ENCODE data around the gene ZNF407. TPM values are rescaled to one million over a fixed set of nuclear protein-coding genes. Genes with fewer than 3 reads are reported as not detected.

Gene ZNF407
- total and polyA plus RNA-seq, 10 donors, result 2.0 to 41.0 (median 26.3) TPM

DNA sequence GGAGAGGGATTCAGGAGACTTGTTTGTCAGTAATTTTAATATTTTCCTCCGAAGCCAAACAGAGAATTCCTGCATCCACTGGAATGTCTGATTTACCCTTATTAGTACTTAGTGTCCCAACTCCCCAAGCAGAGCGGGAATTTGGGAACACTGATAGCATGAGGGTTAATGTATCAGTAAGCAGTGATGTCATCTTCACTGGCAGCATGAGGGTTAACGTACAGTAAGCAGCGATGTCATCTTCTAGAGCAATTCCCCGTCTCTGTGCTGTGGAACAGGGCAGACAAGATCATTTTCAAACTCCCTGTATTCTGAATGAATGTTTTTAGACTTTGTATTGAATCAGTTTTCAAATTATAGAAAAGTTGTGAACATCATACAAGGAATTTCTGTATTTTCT lies 228.9 kb downstream of the ZNF407 start:
- 93 to 96% (median 95%) methylated on average over 5 of the region's 5 CpGs for WGBS, 5 donors
- H3K4me3 ChIP-seq, result no peak overlapping the region
- H3K9me3 ChIP-seq, result peaks cover 0 to under 1% (median 0%) of the 10 kb centered on the region in 8 donors
- TF ChIP-seq, protein P1, sequence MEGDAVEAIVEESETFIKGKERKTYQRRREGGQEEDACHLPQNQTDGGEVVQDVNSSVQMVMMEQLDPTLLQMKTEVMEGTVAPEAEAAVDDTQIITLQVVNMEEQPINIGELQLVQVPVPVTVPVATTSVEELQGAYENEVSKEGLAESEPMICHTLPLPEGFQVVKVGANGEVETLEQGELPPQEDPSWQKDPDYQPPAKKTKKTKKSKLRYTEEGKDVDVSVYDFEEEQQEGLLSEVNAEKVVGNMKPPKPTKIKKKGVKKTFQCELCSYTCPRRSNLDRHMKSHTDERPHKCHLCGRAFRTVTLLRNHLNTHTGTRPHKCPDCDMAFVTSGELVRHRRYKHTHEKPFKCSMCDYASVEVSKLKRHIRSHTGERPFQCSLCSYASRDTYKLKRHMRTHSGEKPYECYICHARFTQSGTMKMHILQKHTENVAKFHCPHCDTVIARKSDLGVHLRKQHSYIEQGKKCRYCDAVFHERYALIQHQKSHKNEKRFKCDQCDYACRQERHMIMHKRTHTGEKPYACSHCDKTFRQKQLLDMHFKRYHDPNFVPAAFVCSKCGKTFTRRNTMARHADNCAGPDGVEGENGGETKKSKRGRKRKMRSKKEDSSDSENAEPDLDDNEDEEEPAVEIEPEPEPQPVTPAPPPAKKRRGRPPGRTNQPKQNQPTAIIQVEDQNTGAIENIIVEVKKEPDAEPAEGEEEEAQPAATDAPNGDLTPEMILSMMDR (IDR thresholded peaks at IDR 0.05 in 8 of 11, conservative IDR thresholded peaks at IDR 0.05 in 3 of 11), result no peak
- TF ChIP-seq POLR2A (IDR thresholded peaks at IDR 0.05) (no peak), POLR2AphosphoS5 (IDR thresholded peaks at IDR 0.05) (no peak)
- no peak overlapping the region for H3K27ac ChIP-seq
- no peaks in the 10 kb centered on the region for H3K27me3 ChIP-seq (replicated peaks in 1 of 7)
- no peak for DNase-seq
- no peaks in the 10 kb centered on the region for H3K4me1 ChIP-seq
- H3K36me3 ChIP-seq, result peaks cover 0 to 11% (median 0%) of the 10 kb centered on the region in 6 donors
- intact Hi-C loops (cut with DNase I; ENCODE audit: low total_unique reads), result no loop called here

DNA sequence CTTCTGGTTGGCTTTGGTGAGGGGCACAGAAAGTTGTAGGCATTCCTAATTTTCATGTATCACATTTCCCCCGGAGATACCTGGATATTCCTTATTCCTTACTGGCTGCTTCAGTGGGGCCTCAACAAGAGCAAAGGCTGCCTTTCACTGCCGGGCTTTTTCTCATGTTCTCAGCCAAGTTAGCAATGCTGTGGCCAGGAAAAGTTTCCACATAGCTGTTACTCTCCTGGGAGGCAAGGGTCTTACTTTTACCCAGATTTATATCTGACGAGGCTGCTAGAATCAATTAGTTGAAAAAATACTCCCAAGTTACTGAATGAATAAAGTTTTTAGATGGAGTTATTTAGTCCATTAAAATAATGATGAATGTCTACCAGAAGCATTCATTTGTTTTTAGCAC lies 230.5 kb downstream of the ZNF407 start:
- DNase-seq, result no peak
- Histone ChIP-seq H3K4me3 (no peak overlapping the region), H3K36me3 (peaks cover 0 to 7% (median 0%) of the 10 kb centered on the region in 6 donors), H3K27ac (no peak overlapping the region), H3K27me3 (replicated peaks in 1 of 7) (no peaks in the 10 kb centered on the region), H3K9me3 (no peaks in the 10 kb centered on the region), H3K4me1 (no peaks in the 10 kb centered on the region)
- intact Hi-C loops (cut with DNase I; ENCODE audit: low total_unique reads), result no loop called here
- TF ChIP-seq POLR2AphosphoS5 (IDR thresholded peaks at IDR 0.05) (no peak), POLR2A (IDR thresholded peaks at IDR 0.05) (no peak)
- TF ChIP-seq, protein P1 (IDR thresholded peaks at IDR 0.05 in 8 of 11, conservative IDR thresholded peaks at IDR 0.05 in 3 of 11), result no peak
- WGBS, 5 donors, result 91 to 97% (median 93%) methylated on average over 3 of the region's 3 CpGs

DNA sequence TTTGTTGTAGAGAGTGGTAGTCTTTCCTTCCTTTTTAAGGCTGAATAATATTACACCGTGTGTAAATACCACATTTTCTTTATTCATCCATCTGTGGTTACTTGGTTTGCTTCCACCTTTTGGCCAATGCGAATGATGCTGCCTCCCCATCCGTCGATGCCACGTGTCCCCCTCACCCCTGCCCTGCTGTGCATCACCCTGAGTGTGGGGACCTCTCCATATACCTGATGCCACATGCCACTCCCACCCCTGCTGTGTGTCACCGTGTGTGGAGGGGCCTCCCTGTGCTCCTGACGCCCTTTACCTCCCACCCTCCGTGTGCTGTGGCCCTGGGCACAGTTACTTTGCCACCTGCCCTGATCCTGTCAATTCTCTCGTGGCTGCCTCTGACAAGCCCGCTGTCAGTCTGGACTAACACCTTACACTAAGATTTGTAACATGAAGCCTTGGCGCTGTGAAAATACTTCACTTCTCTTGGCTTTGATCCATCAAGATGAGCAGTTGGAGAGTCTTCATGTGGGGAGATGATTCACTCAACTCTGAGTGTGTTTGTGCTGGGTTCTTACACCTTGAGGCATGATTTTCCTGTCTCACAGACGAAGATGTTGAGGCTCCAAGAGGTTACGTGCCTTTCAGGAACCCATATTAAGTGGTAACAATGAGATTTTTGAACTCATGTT lies 234.0 kb downstream of the ZNF407 start:
- intact Hi-C loops (cut with DNase I; ENCODE audit: low total_unique reads), result no loop called here
- Histone ChIP-seq H3K36me3 (peaks cover 0 to 5% (median 0%) of the 10 kb centered on the region in 6 donors), H3K4me1 (no peaks in the 10 kb centered on the region), H3K27me3 (replicated peaks in 1 of 7) (no peaks in the 10 kb centered on the region), H3K4me3 (no peak overlapping the region), H3K27ac (no peak overlapping the region), H3K9me3 (no peaks in the 10 kb centered on the region)
- TF ChIP-seq POLR2A (IDR thresholded peaks at IDR 0.05) (no peak), POLR2AphosphoS5 (IDR thresholded peaks at IDR 0.05) (no peak)
- TF ChIP-seq, protein P1 (IDR thresholded peaks at IDR 0.05 in 8 of 11, conservative IDR thresholded peaks at IDR 0.05 in 3 of 11), result no peak
- no peak for DNase-seq
- WGBS, 5 donors, result 90 to 94% (median 92%) methylated on average over 13 of the region's 13 CpGs

DNA sequence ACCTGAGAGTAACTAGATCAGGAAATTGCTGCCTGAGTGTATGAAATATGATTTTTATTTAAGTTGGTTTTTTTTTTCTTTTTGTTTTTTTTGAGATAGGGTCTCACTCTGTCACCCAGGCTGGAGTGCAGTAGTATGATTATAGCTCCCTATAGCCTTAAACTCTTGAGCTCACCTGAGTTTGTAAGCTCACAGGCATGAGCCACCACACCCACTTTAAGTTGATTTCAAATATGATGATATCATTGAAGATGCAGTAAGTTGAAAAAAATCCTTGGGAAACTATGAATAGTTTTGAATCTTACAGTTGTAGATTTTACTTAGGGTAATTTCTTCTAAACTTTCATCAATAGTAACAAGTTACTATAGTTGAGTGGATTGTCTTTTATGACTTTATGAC lies 234.7 kb downstream of the ZNF407 start:
- intact Hi-C loops (cut with DNase I; ENCODE audit: low total_unique reads), result no loop called here
- no peak overlapping the region for H3K27ac ChIP-seq
- no peaks in the 10 kb centered on the region for H3K4me1 ChIP-seq
- H3K36me3 ChIP-seq, result peaks cover 0 to 8% (median 0%) of the 10 kb centered on the region in 6 donors
- no peaks in the 10 kb centered on the region for H3K9me3 ChIP-seq
- no peak for DNase-seq
- no peak overlapping the region for H3K4me3 ChIP-seq
- TF ChIP-seq POLR2A (IDR thresholded peaks at IDR 0.05), result no peak
- no peak for TF ChIP-seq POLR2AphosphoS5 (IDR thresholded peaks at IDR 0.05)
- TF ChIP-seq, protein P1 (IDR thresholded peaks at IDR 0.05 in 8 of 11, conservative IDR thresholded peaks at IDR 0.05 in 3 of 11), result no peak
- H3K27me3 ChIP-seq (replicated peaks in 1 of 7), result no peaks in the 10 kb centered on the region
